NCI-H2196 (cell line): Measurements from ENCODE around the gene LBX2.

Experiments used
- DNase-seq: peaks from one replicate; lab custom pipeline; 2025; ENCODE audit not compliant: unreplicated experiment; lab: John Stamatoyannopoulos, UW

The LBX2 gene

GRCh38 chr2:74526649-74527230 is 27.3 kb upstream of the LBX2 start:
- no peak for DNase-seq

GRCh38 chr2:74525717-74526648 is 26.6 kb upstream of the LBX2 start, which contains the start of gene DQX1:
Gene DQX1, minus strand, starts transcription at chr2:74526231. Its CDS starts 502 bp downstream, at chr2:74525729.
- DNase-seq = no peak

- no peak for DNase-seq
These were observed 25.7 kb upstream of the LBX2 start for GRCh38 chr2:74524955-74525716.

GRCh38 chr2:74524005-74524404 is 24.6 kb upstream of the LBX2 start:
- DNase-seq = no peak

GRCh38 chr2:74522516-74522915 is 23.1 kb upstream of the LBX2 start:
- DNase-seq = no peak

GRCh38 chr2:74516650-74517049 is 17.2 kb upstream of the LBX2 start:
- DNase-seq = no peak

- DNase-seq = no peak
These were observed 16.7 kb upstream of the LBX2 start for GRCh38 chr2:74515981-74516633.

GRCh38 chr2:74515271-74515980 is 16.0 kb upstream of the LBX2 start:
- DNase-seq = no peak

GRCh38 chr2:74514368-74515270 is 15.2 kb upstream of the LBX2 start, which contains the start of gene TLX2:
Gene TLX2, plus strand, starts transcription at chr2:74514450. Its CDS starts 357 bp downstream, at chr2:74514807.
- no peak for DNase-seq

GRCh38 chr2:74513605-74514367 is 14.4 kb upstream of the LBX2 start:
- no peak for DNase-seq

- DNase-seq = no peak
These were observed 13.6 kb upstream of the LBX2 start for GRCh38 chr2:74512744-74513604.

- DNase-seq = no peak
These were observed 11.9 kb upstream of the LBX2 start for GRCh38 chr2:74511104-74511989.

GRCh38 chr2:74510272-74510671 is 10.9 kb upstream of the LBX2 start:
- no peak for DNase-seq

GRCh38 chr2:74507926-74508520 is 8.6 kb upstream of the LBX2 start:
- no peak for DNase-seq

- peak; percentile 90 for DNase-seq
These were observed 7.9 kb upstream of the LBX2 start, which contains the start of gene PCGF1 for GRCh38 chr2:74507145-74507925. Gene PCGF1, minus strand, starts transcription at chr2:74507695. Its CDS starts 27 bp downstream, at chr2:74507668.
